Measurements from ENCODE around the gene TIGAR. TPM values are rescaled to one million over a fixed set of nuclear protein-coding genes. Genes with fewer than 3 reads are reported as not detected.

Gene TIGAR
- total RNA-seq, 1 donor from 2014 or later: 18.1 TPM

GRCh38 chr12:4320497-4320852 lies 538 bp upstream of the TIGAR start:
- Histone ChIP-seq H3K27ac (peak overlapping the region; percentile 76), H3K27me3 (peaks cover 5% of the 10 kb centered on the region), H2AFZ (replicated peaks) (peak overlapping the region; percentile 88), H3K36me3 (no peaks in the 10 kb centered on the region), H3K79me2 (ENCODE audit: low read depth) (peaks cover 36% of the 10 kb centered on the region), H4K20me1 (ENCODE audit: low read depth) (no peaks in the 10 kb centered on the region), H3K4me2 (peak overlapping the region; percentile 76), H3K4me1 (peaks cover 4% of the 10 kb centered on the region), H3K4me3 (peak overlapping the region; percentile 85), H3F3A (ENCODE audit: low read depth) (peaks cover 6% of the 10 kb centered on the region), H3K9ac (peak overlapping the region; percentile 54), H3K9me3 (ENCODE audit: low read depth) (no peaks in the 10 kb centered on the region)
- Mint-ChIP-seq H3K27ac (peak overlapping the region; percentile 12), H3K4me1 (peaks cover 14% of the 10 kb centered on the region), H3K4me3 (peak overlapping the region; percentile 88), H3K27me3 (ENCODE audit: insufficient read depth, low read depth) (peaks cover 4% of the 10 kb centered on the region), H3K36me3 (peaks cover 2% of the 10 kb centered on the region), H3K9me3 (no peaks in the 10 kb centered on the region)
- DNase-seq (ENCODE audit: low spot score): no peak
- no peak for TF ChIP-seq CTCF (IDR thresholded peaks at IDR 0.05)
- TF ChIP-seq EZH2phosphoT487 (IDR thresholded peaks at IDR 0.05): no peak
- TF ChIP-seq EZH2 (IDR thresholded peaks at IDR 0.05): peak; percentile 23

GRCh38 chr12:4322726-4323125 lies 1.7 kb downstream of the TIGAR start:
- Mint-ChIP-seq H3K4me1 (peaks cover 14% of the 10 kb centered on the region), H3K4me3 (no peak overlapping the region), H3K27ac (no peak overlapping the region), H3K9me3 (no peaks in the 10 kb centered on the region), H3K27me3 (ENCODE audit: insufficient read depth, low read depth) (peaks cover 4% of the 10 kb centered on the region), H3K36me3 (peaks cover 5% of the 10 kb centered on the region)
- no peak overlapping the region for H3K27ac ChIP-seq
- no peak overlapping the region for H3K4me3 ChIP-seq
- H3K79me2 ChIP-seq (ENCODE audit: low read depth): peaks cover 59% of the 10 kb centered on the region
- H2AFZ ChIP-seq (replicated peaks): no peak overlapping the region
- no peak overlapping the region for H3K9ac ChIP-seq
- no peaks in the 10 kb centered on the region for H3K9me3 ChIP-seq (ENCODE audit: low read depth)
- H4K20me1 ChIP-seq (ENCODE audit: low read depth): no peaks in the 10 kb centered on the region
- no peak for DNase-seq (ENCODE audit: low spot score)
- peaks cover 4% of the 10 kb centered on the region for H3K4me1 ChIP-seq
- peaks cover 5% of the 10 kb centered on the region for H3K27me3 ChIP-seq
- TF ChIP-seq CTCF (IDR thresholded peaks at IDR 0.05) (no peak), EZH2phosphoT487 (IDR thresholded peaks at IDR 0.05) (no peak), EZH2 (IDR thresholded peaks at IDR 0.05) (no peak)
- H3K4me2 ChIP-seq: peak overlapping the region; percentile 83
- H3K36me3 ChIP-seq: no peaks in the 10 kb centered on the region
- H3F3A ChIP-seq (ENCODE audit: low read depth): peaks cover 6% of the 10 kb centered on the region

DNA sequence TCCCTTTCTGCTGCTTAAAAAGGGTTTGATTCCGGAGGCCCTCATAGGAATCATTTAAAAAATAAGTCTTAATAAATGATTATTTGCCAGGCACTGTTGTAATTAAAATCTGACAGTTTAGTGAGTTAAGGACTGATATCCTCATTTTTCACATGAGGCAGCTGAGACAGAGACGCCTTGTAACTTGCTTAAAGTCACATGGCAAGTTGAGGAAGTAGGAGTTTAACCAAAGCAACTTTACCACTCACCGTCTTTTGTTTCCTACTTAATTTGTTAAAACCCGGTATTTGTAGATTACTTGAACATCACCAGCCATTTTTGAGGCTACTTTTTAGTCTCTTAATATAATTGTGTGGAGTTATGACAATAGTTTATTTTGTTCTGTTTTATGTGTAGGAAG lies 2.4 kb downstream of the TIGAR start:
- Mint-ChIP-seq H3K36me3 (peaks cover 5% of the 10 kb centered on the region), H3K27ac (no peak overlapping the region), H3K4me3 (no peak overlapping the region), H3K27me3 (ENCODE audit: insufficient read depth, low read depth) (peaks cover 4% of the 10 kb centered on the region), H3K9me3 (no peaks in the 10 kb centered on the region), H3K4me1 (peaks cover 14% of the 10 kb centered on the region)
- no peak overlapping the region for H3K9ac ChIP-seq
- no peak overlapping the region for H3K27ac ChIP-seq
- H3K4me3 ChIP-seq: no peak overlapping the region
- no peaks in the 10 kb centered on the region for H4K20me1 ChIP-seq (ENCODE audit: low read depth)
- H3K79me2 ChIP-seq (ENCODE audit: low read depth): peaks cover 65% of the 10 kb centered on the region
- no peaks in the 10 kb centered on the region for H3K36me3 ChIP-seq
- H3K9me3 ChIP-seq (ENCODE audit: low read depth): no peaks in the 10 kb centered on the region
- DNase-seq (ENCODE audit: low spot score): no peak
- H3K4me2 ChIP-seq: no peak overlapping the region
- peaks cover 6% of the 10 kb centered on the region for H3F3A ChIP-seq (ENCODE audit: low read depth)
- peaks cover 5% of the 10 kb centered on the region for H3K27me3 ChIP-seq
- no peak overlapping the region for H2AFZ ChIP-seq (replicated peaks)
- peaks cover 4% of the 10 kb centered on the region for H3K4me1 ChIP-seq
- TF ChIP-seq EZH2 (IDR thresholded peaks at IDR 0.05): no peak
- no peak for TF ChIP-seq EZH2phosphoT487 (IDR thresholded peaks at IDR 0.05)
- no peak for TF ChIP-seq CTCF (IDR thresholded peaks at IDR 0.05)

Measured in neural progenitor cell (in vitro differentiated cells).